Right lobe of liver (tissue), 6 donors: Measurements from ENCODE around the gene RNGTT. TPM values are rescaled to one million over a fixed set of nuclear protein-coding genes. Genes with fewer than 3 reads are reported as not detected.
A peak's percentile ranks its signal among the peaks of the same experiment; 100 is the strongest.

Experiments
- ATAC-seq, 4 donors: fragments of 200-7000 bp; cut with Tn5 transposase; one replicate each; pipeline ENCODE4 v1.9.1; 2020; ENCODE audit warnings: mild to moderate bottlenecking in 4 of 4, moderate library complexity in 4 of 4
- DNase-seq, 3 donors: peaks; one replicate each; pipeline ENCODE4 v3.0.0-alpha.2; 2020
- H3K27ac ChIP-seq, 3 donors: fragments of 200-600 bp; one replicate each; pipeline ENCODE4 v1.8.0; 2022
- H3K27me3 ChIP-seq, 2 donors: fragments of 200-600 bp; one replicate each; pipeline ENCODE4 v1.8.0; 2022
- H3K36me3 ChIP-seq, 4 donors: fragments of 200-600 bp; sonication (generic) in 1 of 4; one replicate each; pipeline versions ENCODE4 v1.5.1 to v1.8.0; 2017 to 2022; ENCODE audit warnings: control low read depth in 1 of 4
- H3K4me1 ChIP-seq, 4 donors: fragments of 200-600 bp; sonication (generic) in 1 of 4; one replicate each; pipeline versions ENCODE4 v1.5.1 to v1.8.0; 2017 to 2022; ENCODE audit warnings: control low read depth in 1 of 4
- H3K4me3 ChIP-seq, 3 donors: fragments of 200-600 bp; one replicate each; pipeline ENCODE4 v1.8.0; 2022
- H3K9me3 ChIP-seq, 4 donors: fragments of 200-600 bp; sonication (generic) in 1 of 4; one replicate each; pipeline versions ENCODE4 v1.5.1 to v1.8.0; 2017 to 2022; ENCODE audit warnings: control low read depth in 1 of 4
- POLR2A ChIP-seq: fragments of 450-650 bp; IDR thresholded peaks from one replicate; pipeline ENCODE4 v1.6.1; 2017; ENCODE audit warnings: antibody characterized with exemption, mild to moderate bottlenecking
- WGBS: methylation state at CpG from one replicate; pipeline ENCODE4 v1.1.6; 2018; ENCODE audit warnings: low coverage, low lambda C conversion rate; ENCODE audit not compliant: insufficient coverage; ENCODE audit errors: missing lambda C conversion rate; 5-methylcytosine and 5-hydroxymethylcytosine counted together
- intact Hi-C, 2 donors: fragments of 100-400 bp; cut with DNase I; formaldehyde crosslinking; loops; one replicate each; pipeline versions ENCODE4 v1.11.2 to v1.14.1; 2022
- total RNA-seq, 6 experiments: library from RNA; depleted of rRNA in 2 of 6; stranded (reverse); fragments of >200 nt in 2 of 6; fragmentation: NEBNext Ultra II Directional in 3 of 6; extraction: Animal tissue kit (Norgen Biotek cat#: 25700) in 3 of 6; gene quantifications; one replicate each; pipeline versions ENCODE4 v1.1.0 to v1.2.4, GENCODE V29; 2016 to 2023
- TF ChIP-seq, protein P1 (sequence below), 4 donors: fragments of 200-600 bp in 3 of 4; fragments of 450-650 bp in 1 of 4; IDR thresholded peaks; one replicate each; pipeline versions ENCODE4 v1.5.1 to v1.8.0; 2016 to 2022; ENCODE audit warnings: antibody characterized with exemption in 4 of 4, mild to moderate bottlenecking in 2 of 4
- donor health status: DM: no; HTN: yes; CAD: no.
- donor health status: DM: no; HTN: no; CAD: no.
- donor health status: DM: no; HTN: no; CAD: no.
- donor health status: DM: no; HTN: yes; CAD: no.
- donor health status: DM: no; HTN: yes; CAD: no.

RNGTT gene
- total RNA-seq, 6 experiments from 2014 or later, result 5.7 to 11.2 (median 6.5) TPM

DNA sequence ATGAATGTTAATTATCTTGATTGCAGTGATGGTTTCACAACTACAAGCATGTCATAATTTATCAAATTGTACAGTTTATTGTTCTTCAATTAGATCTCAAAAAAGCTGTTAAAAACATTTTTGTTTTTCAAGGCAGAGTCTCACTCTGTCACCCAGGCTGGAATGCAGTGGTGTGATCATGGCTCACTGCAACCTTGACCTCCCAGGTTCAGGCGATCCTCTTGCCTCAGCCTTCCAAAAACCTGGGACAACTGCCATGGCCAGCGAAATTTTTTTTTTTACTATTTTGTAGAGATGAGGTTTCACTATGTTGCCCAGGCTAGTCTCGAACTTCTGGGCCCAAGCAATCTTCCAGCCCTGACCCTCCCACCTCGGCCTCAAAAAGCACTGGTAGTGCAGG is 286.1 kb downstream of the RNGTT start:
- WGBS, result 63% methylated on average over 3 of the region's 4 CpGs
- Histone ChIP-seq H3K27ac (no peak overlapping the region), H3K36me3 (no peaks in the 10 kb centered on the region), H3K4me1 (no peaks in the 10 kb centered on the region), H3K27me3 (no peaks in the 10 kb centered on the region), H3K9me3 (no peaks in the 10 kb centered on the region), H3K4me3 (no peak overlapping the region)
- no peak for TF ChIP-seq POLR2A
- TF ChIP-seq, protein P1, sequence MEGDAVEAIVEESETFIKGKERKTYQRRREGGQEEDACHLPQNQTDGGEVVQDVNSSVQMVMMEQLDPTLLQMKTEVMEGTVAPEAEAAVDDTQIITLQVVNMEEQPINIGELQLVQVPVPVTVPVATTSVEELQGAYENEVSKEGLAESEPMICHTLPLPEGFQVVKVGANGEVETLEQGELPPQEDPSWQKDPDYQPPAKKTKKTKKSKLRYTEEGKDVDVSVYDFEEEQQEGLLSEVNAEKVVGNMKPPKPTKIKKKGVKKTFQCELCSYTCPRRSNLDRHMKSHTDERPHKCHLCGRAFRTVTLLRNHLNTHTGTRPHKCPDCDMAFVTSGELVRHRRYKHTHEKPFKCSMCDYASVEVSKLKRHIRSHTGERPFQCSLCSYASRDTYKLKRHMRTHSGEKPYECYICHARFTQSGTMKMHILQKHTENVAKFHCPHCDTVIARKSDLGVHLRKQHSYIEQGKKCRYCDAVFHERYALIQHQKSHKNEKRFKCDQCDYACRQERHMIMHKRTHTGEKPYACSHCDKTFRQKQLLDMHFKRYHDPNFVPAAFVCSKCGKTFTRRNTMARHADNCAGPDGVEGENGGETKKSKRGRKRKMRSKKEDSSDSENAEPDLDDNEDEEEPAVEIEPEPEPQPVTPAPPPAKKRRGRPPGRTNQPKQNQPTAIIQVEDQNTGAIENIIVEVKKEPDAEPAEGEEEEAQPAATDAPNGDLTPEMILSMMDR (IDR thresholded peaks at IDR 0.05), result no peak
- ATAC-seq, result peak in 2 of 4 donors; percentile 43 to 69
- intact Hi-C loops, result no loop called here
- no peak for DNase-seq

DNA sequence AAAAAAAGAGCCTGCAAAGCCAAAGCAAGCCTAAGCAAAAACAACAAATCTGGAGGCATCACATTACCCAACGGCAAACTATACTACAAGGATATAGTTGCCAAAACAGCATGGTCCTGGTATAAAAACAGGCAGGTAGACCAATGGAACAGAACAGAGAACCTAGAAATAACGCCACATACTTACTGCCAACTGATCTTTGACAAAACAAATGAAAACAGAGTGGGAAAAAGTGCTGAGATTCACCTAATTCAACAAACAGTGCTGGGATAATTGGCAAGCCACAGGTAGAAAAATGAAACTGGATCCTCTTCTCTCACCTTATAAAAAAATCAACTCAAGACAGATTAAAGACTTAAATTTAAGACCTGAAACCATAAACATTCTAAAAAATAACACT is 291.8 kb downstream of the RNGTT start:
- Histone ChIP-seq H3K36me3 (no peaks in the 10 kb centered on the region), H3K9me3 (no peaks in the 10 kb centered on the region), H3K27me3 (no peaks in the 10 kb centered on the region), H3K4me3 (no peak overlapping the region), H3K27ac (peak overlapping the region in 1 of 3 donors; percentile 52), H3K4me1 (peaks cover 0 to 20% (median 6%) of the 10 kb centered on the region in 4 donors)
- DNase-seq, result no peak
- no peak for TF ChIP-seq POLR2A
- TF ChIP-seq, protein P1 (IDR thresholded peaks at IDR 0.05), result no peak
- intact Hi-C loops, result no loop called here
- ATAC-seq, result peak; percentile 34 to 79 (median 66)
- WGBS, result 36% methylated on average over 2 of the region's 2 CpGs

DNA sequence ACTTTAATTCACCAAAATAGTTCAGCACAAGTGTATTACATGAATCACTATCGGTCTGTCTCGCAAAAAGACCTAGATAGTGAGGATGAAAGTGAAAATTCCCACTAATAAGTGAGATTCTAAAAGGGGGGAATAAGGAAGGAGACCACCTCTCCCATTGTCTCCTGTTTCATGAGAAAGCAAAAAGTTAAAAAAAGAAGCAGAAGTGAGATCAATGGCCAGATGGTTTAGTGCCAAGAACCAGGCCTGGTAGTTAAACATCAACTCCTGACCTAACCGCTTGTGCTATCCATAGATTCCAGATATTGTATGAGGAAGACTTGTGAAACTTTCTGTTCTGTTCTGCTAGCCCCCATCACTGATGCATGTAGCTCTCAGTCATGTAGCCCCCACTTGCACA is 293.0 kb downstream of the RNGTT start:
- H3K4me3 ChIP-seq, result no peak overlapping the region
- DNase-seq (peak in 1 of 3 donors; percentile 68), ATAC-seq (peak; percentile 78 to 88 (median 81))
- H3K36me3 ChIP-seq, result no peaks in the 10 kb centered on the region
- intact Hi-C loops, result no loop called here
- peaks cover 0 to 20% (median 6%) of the 10 kb centered on the region in 4 donors for H3K4me1 ChIP-seq
- TF ChIP-seq, protein P1 (IDR thresholded peaks at IDR 0.05), result no peak
- no peak for TF ChIP-seq POLR2A
- H3K9me3 ChIP-seq, result no peaks in the 10 kb centered on the region
- peak overlapping the region in 2 of 3 donors; percentile 45 to 52 for H3K27ac ChIP-seq
- 47% methylated on average over 3 of the region's 3 CpGs for WGBS
- H3K27me3 ChIP-seq, result no peaks in the 10 kb centered on the region

DNA sequence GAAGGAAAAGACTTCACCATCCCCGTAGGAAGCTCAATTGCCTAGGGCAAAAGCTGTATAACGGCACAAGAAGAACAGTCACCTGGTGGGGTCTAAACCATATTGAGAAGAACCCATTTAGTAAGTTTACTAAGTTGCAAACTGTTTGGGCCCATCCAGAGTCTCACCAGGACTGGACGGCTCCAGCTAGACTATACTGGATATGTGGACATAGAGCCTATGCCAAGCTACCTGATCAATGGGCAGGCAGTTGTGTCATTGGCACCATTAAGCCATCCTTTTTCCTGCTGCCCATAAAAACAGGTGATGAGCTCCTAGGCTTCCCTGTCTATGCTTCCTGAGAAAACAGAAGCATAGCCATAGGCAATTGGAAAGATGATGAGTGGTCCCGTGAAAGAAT is 293.9 kb downstream of the RNGTT start:
- DNase-seq, result peak in 1 of 3 donors; percentile 61
- peak; percentile 72 to 82 (median 76) for ATAC-seq
- Histone ChIP-seq H3K36me3 (no peaks in the 10 kb centered on the region), H3K4me3 (no peak overlapping the region), H3K9me3 (no peaks in the 10 kb centered on the region), H3K4me1 (peaks cover 0 to 20% (median 6%) of the 10 kb centered on the region in 4 donors), H3K27me3 (no peaks in the 10 kb centered on the region), H3K27ac (peak overlapping the region in 1 of 3 donors; percentile 15)
- intact Hi-C loops, result no loop called here
- no peak for TF ChIP-seq POLR2A
- TF ChIP-seq, protein P1 (IDR thresholded peaks at IDR 0.05), result no peak
- WGBS, result 100% methylated on average over 3 of the region's 4 CpGs

DNA sequence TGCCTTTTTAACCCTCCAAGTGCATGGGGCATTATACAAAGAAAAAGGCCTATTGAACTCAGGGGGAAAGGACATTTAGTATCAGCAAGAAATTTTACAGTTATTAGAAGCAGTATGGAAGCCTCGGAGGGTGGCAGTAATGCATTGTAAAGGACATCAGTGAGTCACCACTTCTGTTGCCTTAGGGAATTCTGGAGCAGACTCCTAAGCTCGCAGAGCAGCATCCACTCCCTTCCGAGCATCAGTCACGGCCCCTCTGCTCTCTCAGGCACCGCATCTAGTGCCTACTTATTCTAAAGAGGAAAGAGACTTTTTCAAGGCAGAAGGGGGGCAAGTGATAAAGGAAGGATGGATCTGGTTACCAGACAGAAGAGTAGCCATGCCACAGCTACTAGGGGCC is 296.5 kb downstream of the RNGTT start:
- Histone ChIP-seq H3K36me3 (no peaks in the 10 kb centered on the region), H3K4me3 (no peak overlapping the region), H3K27ac (no peak overlapping the region), H3K4me1 (peaks cover 0 to 34% (median 9%) of the 10 kb centered on the region in 4 donors), H3K27me3 (no peaks in the 10 kb centered on the region), H3K9me3 (no peaks in the 10 kb centered on the region)
- DNase-seq, result no peak
- no peak for ATAC-seq
- intact Hi-C loops, result no loop called here
- no peak for TF ChIP-seq POLR2A
- WGBS, result 97% methylated on average over 5 of the region's 5 CpGs
